GM19240 (cell line): Measurements from ENCODE around the gene DHX38.
"Not testable (repeated sequence)": the region's sequence is repeated elsewhere in the genome, so short reads cannot be mapped to it uniquely, and the experiment has no call there.

Source experiments
- DNase-seq: peaks from one replicate; pipeline ENCODE4 v3.0.0; 2011; ENCODE audit warnings: low spot score; ENCODE audit not compliant: insufficient read length

DHX38 gene

GRCh38 chr16:72093448-72094265, at the start of gene DHX38, which contains the start of gene TXNL4B:
TSS of gene DHX38 (plus strand) at chr16:72093847. CDS start at chr16:72096158, 2,311 bp downstream.
TSS of gene TXNL4B (minus strand) at chr16:72093620. CDS start at chr16:72090749, 2,871 bp downstream.
- DNase-seq: peak; percentile 99

- DNase-seq: no peak
Measured at GRCh38 chr16:72044296-72044695, 49.4 kb upstream of the DHX38 start.

GRCh38 chr16:72044825-72045359, 48.8 kb upstream of the DHX38 start:
- DNase-seq: no peak

GRCh38 chr16:72049110-72049509, 44.5 kb upstream of the DHX38 start:
- DNase-seq: no peak

- no peak for DNase-seq
Measured at GRCh38 chr16:72050769-72051464, 42.7 kb upstream of the DHX38 start.

GRCh38 chr16:72051818-72052217, 41.8 kb upstream of the DHX38 start:
- no peak for DNase-seq

GRCh38 chr16:72054254-72054847, 39.3 kb upstream of the DHX38 start, which contains the start of gene HP:
TSS of gene HP (plus strand) at chr16:72054505. CDS start at chr16:72054653, 148 bp downstream.
- not testable (repeated sequence) for DNase-seq

- DNase-seq: no peak
Measured at GRCh38 chr16:72055911-72056310, 37.7 kb upstream of the DHX38 start.

GRCh38 chr16:72057313-72057712, 36.3 kb upstream of the DHX38 start:
- DNase-seq: not testable (repeated sequence)

- not testable (repeated sequence) for DNase-seq
Measured at GRCh38 chr16:72059060-72059459, 34.6 kb upstream of the DHX38 start.

- no peak for DNase-seq
Measured at GRCh38 chr16:72060405-72060804, 33.2 kb upstream of the DHX38 start.

- DNase-seq: no peak
Measured at GRCh38 chr16:72061564-72061963, 32.1 kb upstream of the DHX38 start.

- DNase-seq: no peak
Measured at GRCh38 chr16:72064361-72064894, 29.2 kb upstream of the DHX38 start.

- DNase-seq: peak; percentile 47
Measured at GRCh38 chr16:72066747-72067146, 26.9 kb upstream of the DHX38 start.

- no peak for DNase-seq
Measured at GRCh38 chr16:72068930-72069329, 24.7 kb upstream of the DHX38 start.

GRCh38 chr16:72072514-72073342, 20.9 kb upstream of the DHX38 start:
- no peak for DNase-seq

GRCh38 chr16:72073560-72074230, 20.0 kb upstream of the DHX38 start:
- no peak for DNase-seq

- not testable (repeated sequence) for DNase-seq
Measured at GRCh38 chr16:72075067-72075466, 18.6 kb upstream of the DHX38 start.

- DNase-seq: not testable (repeated sequence)
Measured at GRCh38 chr16:72076991-72077706, 16.5 kb upstream of the DHX38 start.
